ENCODE results near the gene ICAM5.
"Not testable (repeated sequence)": the region's sequence is repeated elsewhere in the genome, so short reads cannot be mapped to it uniquely, and the experiment has no call there.

ICAM5 gene

DNA sequence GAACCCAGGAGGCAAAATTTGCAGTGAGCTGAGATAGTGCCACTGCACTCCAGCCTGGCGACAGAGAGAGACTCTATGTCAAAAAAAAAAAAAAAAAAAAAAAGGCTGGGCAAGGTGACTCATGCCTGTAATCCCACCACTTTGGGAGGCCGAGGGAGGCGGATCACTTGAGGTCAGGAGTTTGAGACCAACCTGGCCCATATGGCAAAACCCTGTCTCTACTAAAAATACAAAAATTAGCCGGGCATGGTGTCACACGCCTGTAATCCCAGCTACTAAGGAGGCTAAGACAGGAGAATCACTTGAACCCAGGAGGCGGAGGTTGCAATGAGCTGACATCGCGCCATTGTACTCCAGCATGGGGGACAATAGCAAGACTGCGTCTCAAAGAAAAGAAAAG is 47.0 kb downstream of the ICAM5 start:
- in situ Hi-C loops (cut with MboI; ENCODE audit: low sequenced_read_pairs): not testable (repeated sequence)

- in situ Hi-C loops (cut with MboI; ENCODE audit: low sequenced_read_pairs): no loop called here
Observed at GRCh38 chr19:10338940-10339339, 49.2 kb downstream of the ICAM5 start.

GRCh38 chr19:10339380-10339960 is 49.7 kb downstream of the ICAM5 start, which contains the start of gene ICAM3:
Gene ICAM3 (minus strand): TSS chr19:10339624. CDS start chr19:10339614, 10 bp downstream.
- in situ Hi-C loops (cut with MboI; ENCODE audit: low sequenced_read_pairs): no loop called here

GRCh38 chr19:10339977-10340376 is 50.2 kb downstream of the ICAM5 start:
- in situ Hi-C loops (cut with MboI; ENCODE audit: low sequenced_read_pairs): no loop called here

DNA sequence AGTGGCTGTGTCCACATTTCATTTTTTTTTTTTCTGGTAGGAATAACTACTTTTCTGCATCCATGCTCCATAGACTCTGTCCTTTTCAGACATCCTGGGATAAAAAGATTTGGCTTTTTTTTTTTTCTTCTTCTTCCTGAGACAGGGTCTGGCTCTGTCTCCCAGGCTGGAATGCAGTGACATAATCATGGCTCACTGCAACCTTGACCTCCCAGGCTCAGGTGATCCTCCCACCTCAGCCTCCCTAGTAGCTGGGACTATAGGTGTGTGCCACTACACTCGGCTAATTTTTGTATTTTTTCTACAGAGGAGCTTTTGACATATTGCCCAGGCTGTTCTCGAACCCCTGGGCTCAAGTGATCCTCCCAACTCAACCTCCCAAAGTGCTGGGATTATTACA is 53.7 kb downstream of the ICAM5 start:
- in situ Hi-C loops (cut with MboI; ENCODE audit: low sequenced_read_pairs): no loop called here

DNA sequence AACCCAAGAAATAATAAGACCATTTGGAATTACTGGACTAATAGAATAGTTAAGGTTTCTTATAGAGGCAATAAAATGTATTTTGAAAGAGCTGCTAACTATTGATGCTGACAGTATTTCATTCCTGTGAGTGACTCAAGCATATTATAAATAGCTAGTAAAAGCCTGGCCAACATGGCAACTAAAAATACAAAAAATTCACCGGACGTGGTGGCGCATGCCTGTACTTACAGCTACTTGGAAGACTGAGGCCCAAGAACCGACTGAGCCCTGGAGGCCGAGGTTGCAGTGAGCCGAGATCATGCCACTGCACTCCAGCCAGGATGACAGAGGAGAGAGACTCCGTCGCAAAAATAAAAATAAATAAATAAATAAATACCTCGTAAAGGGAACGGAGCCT is 55.0 kb downstream of the ICAM5 start:
- in situ Hi-C loops (cut with MboI; ENCODE audit: low sequenced_read_pairs): no loop called here

All from HL-60/S4 (cell line).